HG03565 (cell line): ENCODE measurements around the gene HMHB1.

Source experiments
- ATAC-seq: cut with Tn5 transposase; IDR thresholded peaks from one replicate; pipeline ENCODE4 v1.9.1; 2021; ENCODE audit warnings: mild to moderate bottlenecking, moderate library complexity; ENCODE audit not compliant: unreplicated experiment

The HMHB1 gene

DNA sequence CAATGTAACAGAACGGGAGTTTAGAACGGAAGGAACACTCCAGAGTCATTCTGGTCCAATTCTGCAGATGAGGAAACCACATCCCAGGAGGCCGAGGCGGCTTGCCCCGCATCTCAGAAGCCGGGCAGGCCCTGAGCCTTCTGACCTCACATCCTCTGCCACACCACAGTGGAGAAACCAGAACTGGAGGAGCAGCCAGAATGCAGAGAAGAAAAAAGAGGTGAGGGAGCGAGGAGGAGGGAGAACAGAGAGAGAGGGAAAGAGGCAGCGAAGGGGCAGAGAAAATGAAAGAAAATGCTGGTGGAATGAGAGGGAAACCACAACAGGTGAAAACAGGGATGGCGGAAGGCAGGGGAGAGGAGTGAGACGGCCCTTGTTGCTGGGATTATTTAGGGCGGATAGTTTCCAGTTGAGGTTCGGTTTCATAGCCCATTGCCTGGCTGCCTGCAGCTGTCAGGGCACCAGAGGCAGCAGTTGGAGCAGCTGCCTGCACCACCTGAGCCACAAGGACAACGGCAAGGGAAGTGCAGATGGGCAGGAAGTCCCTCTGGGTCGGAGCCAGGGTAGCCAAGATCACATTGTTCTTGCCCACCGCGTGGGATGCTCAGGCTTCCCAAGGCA, at the start of gene HMHB1:
TSS of gene HMHB1 (plus strand) at position 77 of the 621 bp plus-strand sequence.
- ATAC-seq = no peak

GRCh38 chr5:143762636-143763220, 49.2 kb upstream of the HMHB1 start:
- no peak for ATAC-seq

GRCh38 chr5:143767162-143767561, 44.8 kb upstream of the HMHB1 start:
- ATAC-seq = no peak

GRCh38 chr5:143769026-143769786, 42.8 kb upstream of the HMHB1 start:
- no peak for ATAC-seq

- ATAC-seq = no peak
These were observed 41.5 kb upstream of the HMHB1 start for GRCh38 chr5:143770450-143770849.

DNA sequence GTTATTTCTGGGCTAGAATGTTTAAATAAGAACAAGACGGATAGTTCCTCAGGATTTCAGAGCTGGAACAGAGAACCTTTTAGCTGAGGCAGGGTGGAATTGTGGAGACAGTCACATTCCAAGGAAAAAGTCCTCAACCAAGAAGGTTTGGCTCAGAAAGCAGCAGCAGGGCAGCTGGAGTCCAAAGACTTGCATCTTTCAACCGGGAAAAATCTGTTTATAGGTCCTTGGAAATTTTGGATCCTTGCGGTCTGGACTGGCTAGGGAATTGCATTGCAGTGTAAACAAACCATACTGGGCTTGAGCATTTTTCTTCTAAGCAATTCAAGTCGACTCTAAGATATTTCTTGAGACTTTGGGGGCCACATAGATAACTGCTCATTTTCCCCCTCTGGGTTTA, 40.8 kb upstream of the HMHB1 start:
- no peak for ATAC-seq

- ATAC-seq = no peak
These were observed 40.4 kb upstream of the HMHB1 start for GRCh38 chr5:143771602-143772001.

DNA sequence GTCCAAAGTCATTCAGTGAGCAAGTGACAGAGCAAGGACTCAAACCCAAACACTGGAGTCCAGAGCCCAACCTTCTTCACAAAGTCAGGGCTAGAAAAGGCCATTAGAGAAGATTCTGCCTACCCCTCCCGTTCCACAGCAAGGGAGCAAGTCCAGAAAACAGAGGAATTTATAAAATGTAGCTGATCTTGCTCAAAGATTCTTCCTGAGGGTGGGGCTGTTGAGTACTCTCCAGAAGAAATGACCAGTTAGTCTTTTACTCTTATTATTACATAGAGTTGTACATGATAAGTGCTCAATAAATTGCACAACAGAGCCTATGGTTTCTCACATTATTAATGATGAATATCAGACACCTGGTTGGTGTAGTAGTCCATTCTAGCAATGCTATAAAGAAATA, 39.3 kb upstream of the HMHB1 start:
- ATAC-seq = no peak

GRCh38 chr5:143775258-143775657, 36.7 kb upstream of the HMHB1 start:
- no peak for ATAC-seq

- ATAC-seq = no peak
These were observed 35.0 kb upstream of the HMHB1 start for GRCh38 chr5:143776951-143777350.

- no peak for ATAC-seq
These were observed 32.5 kb upstream of the HMHB1 start for GRCh38 chr5:143779506-143779905.

DNA sequence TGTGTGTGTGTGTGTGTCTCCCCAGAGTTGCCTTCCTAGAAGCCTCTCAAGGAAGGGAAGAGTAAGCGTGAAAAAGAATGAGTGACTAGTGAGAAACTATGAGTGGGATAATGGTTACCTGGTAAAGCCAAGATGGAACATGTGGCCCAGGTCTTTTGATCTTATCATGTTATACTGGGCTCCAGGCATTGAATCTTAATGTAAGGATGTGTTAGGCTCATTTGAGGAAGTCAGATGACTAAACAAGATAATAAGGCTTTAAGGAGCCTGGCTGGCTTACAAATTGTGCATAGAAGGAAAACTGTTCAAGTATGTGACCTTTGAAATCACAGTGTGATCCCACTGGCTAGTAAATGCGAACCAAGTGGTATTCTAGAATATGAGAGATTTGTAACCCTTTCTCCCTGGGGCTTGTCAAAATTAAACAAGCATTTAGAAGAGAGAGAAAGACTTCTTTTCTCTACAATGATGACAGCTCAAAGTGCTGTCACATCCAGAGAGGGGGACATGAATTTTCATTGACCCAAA, 29.9 kb upstream of the HMHB1 start:
- ATAC-seq = no peak

- ATAC-seq = no peak
These were observed 29.2 kb upstream of the HMHB1 start for GRCh38 chr5:143782588-143783386.

- ATAC-seq = no peak
These were observed 23.6 kb upstream of the HMHB1 start for GRCh38 chr5:143788401-143788800.

GRCh38 chr5:143790457-143791112, 21.4 kb upstream of the HMHB1 start:
- no peak for ATAC-seq

GRCh38 chr5:143791848-143792731, 19.9 kb upstream of the HMHB1 start:
- no peak for ATAC-seq

DNA sequence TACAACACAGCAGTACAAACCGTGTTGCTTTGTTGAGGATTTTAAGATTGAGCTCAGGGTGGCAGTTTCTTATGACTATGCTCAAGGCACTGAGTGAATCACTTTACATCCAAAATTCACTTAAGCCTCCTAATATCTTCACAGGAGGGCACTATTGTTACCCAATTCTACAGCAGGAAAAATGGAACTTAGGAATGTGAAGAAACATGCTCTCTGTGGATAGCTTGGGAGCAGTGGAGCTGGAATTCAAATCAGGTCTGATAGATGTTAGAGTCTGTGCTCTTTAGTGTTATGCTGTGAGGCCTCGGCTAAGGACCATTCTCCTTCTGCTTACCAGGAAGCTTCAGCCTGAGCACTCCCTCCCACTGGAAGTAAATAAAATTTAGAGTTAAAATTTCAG, 18.7 kb upstream of the HMHB1 start:
- no peak for ATAC-seq

DNA sequence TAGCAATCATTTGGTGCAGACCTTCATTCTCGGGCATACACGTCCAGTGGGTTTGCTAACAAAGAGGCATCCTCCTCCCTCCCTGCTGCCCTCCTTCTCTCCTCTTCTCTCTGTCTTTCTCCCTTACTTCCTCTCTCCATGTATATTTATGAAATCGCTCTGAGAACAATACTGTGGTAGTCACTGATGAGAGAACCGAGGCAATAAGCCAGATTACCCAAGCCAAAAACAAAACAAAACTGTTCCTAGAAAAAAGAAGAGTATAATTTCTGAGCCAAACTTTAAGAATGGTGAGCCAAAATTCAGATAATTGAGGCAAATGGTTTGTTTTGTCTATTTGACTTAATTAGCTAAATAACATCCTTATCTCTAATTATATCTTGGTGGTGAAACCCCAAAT, 15.8 kb upstream of the HMHB1 start:
- ATAC-seq = no peak

DNA sequence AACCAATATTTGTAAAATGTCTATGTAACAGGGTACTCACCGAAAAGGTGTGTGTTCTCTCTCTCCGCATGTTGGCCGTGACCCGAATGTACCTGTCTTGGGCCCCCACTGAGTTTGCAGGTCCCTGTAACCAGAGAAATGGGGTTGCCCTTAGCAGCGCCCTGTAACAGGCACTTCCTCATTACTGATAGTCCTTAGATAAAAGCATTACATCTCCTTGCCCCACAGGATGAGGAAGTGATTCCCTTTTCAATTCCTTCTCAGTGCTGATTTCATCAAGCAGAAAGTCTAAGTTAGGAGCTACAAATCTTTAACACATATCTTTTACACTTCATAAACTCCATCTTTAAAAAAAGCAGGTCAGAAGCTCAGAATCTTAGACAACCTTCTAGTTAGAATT, 15.2 kb upstream of the HMHB1 start:
- ATAC-seq = no peak

- ATAC-seq = no peak
These were observed 11.2 kb upstream of the HMHB1 start for GRCh38 chr5:143800715-143801114.
